Hepatocyte (in vitro differentiated cells): Measurements from ENCODE around the gene ACTR1A.

ENCODE experiments used
- EZH2 ChIP-seq: fragments of 200-600 bp; sonication (generic); IDR thresholded peaks from 2 replicates; pipeline ENCODE4 v1.6.1; 2016; ENCODE audit warnings: antibody characterized with exemption, mild to moderate bottlenecking, borderline replicate concordance
- EZH2phosphoT487 ChIP-seq: fragments of 200-600 bp; sonication (generic); IDR thresholded peaks from one replicate; pipeline ENCODE4 v1.6.1; 2018; ENCODE audit warnings: antibody characterized with exemption, mild to moderate bottlenecking, low read depth, moderate library complexity; ENCODE audit not compliant: unreplicated experiment, severe bottlenecking
- TF ChIP-seq, protein P1 (sequence below): fragments of 200-600 bp; sonication (generic); IDR thresholded peaks from 2 replicates; pipeline ENCODE4 v1.5.1; 2016; ENCODE audit warnings: antibody characterized with exemption, mild to moderate bottlenecking; ENCODE audit not compliant: poor library complexity

DNA sequence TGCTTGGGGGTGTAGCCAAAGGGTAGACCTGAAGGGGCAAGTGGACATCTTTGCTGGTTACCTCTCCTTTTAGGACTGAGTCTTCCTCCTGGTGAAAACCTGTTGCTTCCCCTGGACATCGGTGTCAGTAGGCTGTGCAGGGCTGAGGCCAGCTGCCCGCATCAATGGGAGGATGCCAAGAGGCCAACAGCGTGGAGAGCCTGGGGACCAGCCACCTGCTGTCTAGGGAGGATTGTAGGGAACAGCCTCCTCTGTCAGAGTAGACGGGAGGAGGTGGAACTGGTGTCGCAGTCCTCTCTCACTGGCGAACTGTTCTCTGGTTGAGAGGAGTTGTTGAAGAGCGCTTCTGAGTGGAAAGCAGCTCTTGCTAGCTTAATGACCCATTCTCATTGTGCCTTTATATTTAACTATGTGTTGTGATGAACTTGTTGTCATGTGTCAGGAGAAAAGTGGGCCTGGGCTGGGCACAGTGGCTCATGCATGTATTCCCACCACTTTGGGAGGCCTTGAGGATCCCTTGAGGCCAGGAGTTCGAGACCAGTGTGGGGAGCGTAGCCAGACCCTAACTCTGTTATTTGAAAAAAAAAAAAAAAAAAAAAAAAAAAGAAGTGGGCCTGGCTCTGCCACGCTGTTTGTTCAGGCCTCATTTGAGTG lies 3.1 kb upstream of the ACTR1A start:
- TF ChIP-seq, protein P1, sequence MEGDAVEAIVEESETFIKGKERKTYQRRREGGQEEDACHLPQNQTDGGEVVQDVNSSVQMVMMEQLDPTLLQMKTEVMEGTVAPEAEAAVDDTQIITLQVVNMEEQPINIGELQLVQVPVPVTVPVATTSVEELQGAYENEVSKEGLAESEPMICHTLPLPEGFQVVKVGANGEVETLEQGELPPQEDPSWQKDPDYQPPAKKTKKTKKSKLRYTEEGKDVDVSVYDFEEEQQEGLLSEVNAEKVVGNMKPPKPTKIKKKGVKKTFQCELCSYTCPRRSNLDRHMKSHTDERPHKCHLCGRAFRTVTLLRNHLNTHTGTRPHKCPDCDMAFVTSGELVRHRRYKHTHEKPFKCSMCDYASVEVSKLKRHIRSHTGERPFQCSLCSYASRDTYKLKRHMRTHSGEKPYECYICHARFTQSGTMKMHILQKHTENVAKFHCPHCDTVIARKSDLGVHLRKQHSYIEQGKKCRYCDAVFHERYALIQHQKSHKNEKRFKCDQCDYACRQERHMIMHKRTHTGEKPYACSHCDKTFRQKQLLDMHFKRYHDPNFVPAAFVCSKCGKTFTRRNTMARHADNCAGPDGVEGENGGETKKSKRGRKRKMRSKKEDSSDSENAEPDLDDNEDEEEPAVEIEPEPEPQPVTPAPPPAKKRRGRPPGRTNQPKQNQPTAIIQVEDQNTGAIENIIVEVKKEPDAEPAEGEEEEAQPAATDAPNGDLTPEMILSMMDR: no peak
- TF ChIP-seq EZH2phosphoT487 (no peak), EZH2 (no peak)
